ENCODE data around the gene EPHB2.

EPHB2 gene

GRCh38 chr1:22722901-22723550 lies 12.4 kb downstream of the EPHB2 start:
- no peak for DNase-seq

- DNase-seq, result no peak
These were observed 17.2 kb downstream of the EPHB2 start for GRCh38 chr1:22727873-22728272.

- DNase-seq, result no peak
These were observed 18.2 kb downstream of the EPHB2 start for GRCh38 chr1:22728751-22729399.

- DNase-seq, result no peak
These were observed 18.7 kb downstream of the EPHB2 start for GRCh38 chr1:22729400-22729773.

- no peak for DNase-seq
These were observed 19.3 kb downstream of the EPHB2 start for GRCh38 chr1:22729912-22730311.

GRCh38 chr1:22731924-22732720 lies 21.5 kb downstream of the EPHB2 start:
- no peak for DNase-seq

- no peak for DNase-seq
These were observed 23.0 kb downstream of the EPHB2 start for GRCh38 chr1:22733643-22734042.

GRCh38 chr1:22736501-22737080 lies 26.0 kb downstream of the EPHB2 start:
- DNase-seq, result no peak

- DNase-seq, result no peak
These were observed 26.9 kb downstream of the EPHB2 start for GRCh38 chr1:22737374-22738068.

- DNase-seq, result no peak
These were observed 27.4 kb downstream of the EPHB2 start for GRCh38 chr1:22738069-22738435.

GRCh38 chr1:22738522-22738921 lies 27.9 kb downstream of the EPHB2 start:
- DNase-seq, result no peak

GRCh38 chr1:22739648-22740385 lies 29.2 kb downstream of the EPHB2 start:
- DNase-seq, result no peak

GRCh38 chr1:22741118-22741517 lies 30.5 kb downstream of the EPHB2 start:
- no peak for DNase-seq

GRCh38 chr1:22745669-22746585 lies 35.3 kb downstream of the EPHB2 start:
- DNase-seq, result no peak

GRCh38 chr1:22747021-22747734 lies 36.5 kb downstream of the EPHB2 start:
- no peak for DNase-seq

GRCh38 chr1:22747735-22748073 lies 37.1 kb downstream of the EPHB2 start:
- no peak for DNase-seq

GRCh38 chr1:22749503-22749902 lies 38.9 kb downstream of the EPHB2 start:
- DNase-seq, result no peak

- DNase-seq, result no peak
These were observed 39.5 kb downstream of the EPHB2 start for GRCh38 chr1:22749919-22750684.

- DNase-seq, result no peak
These were observed 40.0 kb downstream of the EPHB2 start for GRCh38 chr1:22750685-22751051.

GRCh38 chr1:22751124-22751531 lies 40.5 kb downstream of the EPHB2 start:
- DNase-seq, result no peak

Data from CD4-positive, alpha-beta T cell treated with Interleukin-17A for 4 hours (primary cell).